Stomach (tissue), 4 donors: Measurements from ENCODE around the gene SLC16A6.

ENCODE experiments used
- CTCF ChIP-seq, 7 experiments: fragments of 450-650 bp in 4 of 7; fragments of 200-600 bp in 3 of 7; sonication (generic) in 3 of 7; IDR thresholded peaks; one replicate each; pipeline ENCODE4 v1.5.1; 2016 to 2019; ENCODE audit warnings: antibody characterized with exemption in 7 of 7, control low read depth in 2 of 7, mild to moderate bottlenecking in 1 of 7
- POLR2AphosphoS5 ChIP-seq, 3 donors: sonication (generic); formaldehyde crosslinking; IDR thresholded peaks; one replicate each; pipeline ENCODE4 v1.6.1; 2016; ENCODE audit warnings: antibody characterized with exemption in 3 of 3

GRCh38 chr17:68277807-68278206 is 13.1 kb downstream of the SLC16A6 start:
- TF ChIP-seq CTCF (IDR thresholded peaks at IDR 0.05), result no peak
- no peak for TF ChIP-seq POLR2AphosphoS5 (IDR thresholded peaks at IDR 0.05)
